ENCODE data around the gene DHRS7B.
A peak's percentile ranks its signal among the peaks of the same experiment; 100 is the strongest.
"Not testable (repeated sequence)": the region's sequence is repeated elsewhere in the genome, so short reads cannot be mapped to it uniquely, and the experiment has no call there.

DHRS7B gene

GRCh38 chr17:21210411-21211076 is 83.8 kb downstream of the DHRS7B start:
- no peak for DNase-seq (ENCODE audit: low read depth)

DNA sequence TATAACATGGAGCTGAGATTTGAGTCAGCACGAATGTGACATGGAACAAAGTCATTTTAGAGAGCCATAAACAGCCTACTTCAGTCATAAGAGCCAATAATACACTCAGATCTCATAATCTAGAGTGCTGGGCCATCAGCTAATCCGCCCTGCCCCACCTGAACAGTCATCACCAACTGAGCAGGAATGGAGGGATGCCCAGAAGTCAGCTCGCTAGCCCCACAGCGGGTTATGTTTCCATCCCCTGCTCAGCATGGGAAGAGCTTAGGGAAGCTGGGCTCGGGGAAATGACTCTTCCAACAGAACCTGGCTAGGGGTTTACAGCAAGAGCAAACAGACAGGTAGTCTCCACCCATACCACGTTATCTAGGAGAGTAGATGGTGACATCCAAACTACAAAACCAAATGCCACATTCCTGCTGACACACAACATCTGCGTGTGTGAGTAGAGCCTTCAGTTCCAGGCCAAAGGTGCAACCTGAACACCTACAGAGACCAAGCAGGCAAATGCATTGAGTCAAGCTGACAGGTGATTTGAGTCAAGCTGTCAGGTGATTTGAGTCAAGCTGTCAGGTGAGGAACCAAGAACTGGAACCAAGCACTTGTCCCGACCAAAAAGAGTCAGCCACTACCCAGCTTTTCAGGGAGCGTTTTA is 85.2 kb downstream of the DHRS7B start:
- DNase-seq (ENCODE audit: low read depth): no peak

GRCh38 chr17:21212826-21213637 is 86.3 kb downstream of the DHRS7B start:
- no peak for DNase-seq (ENCODE audit: low read depth)

- no peak for DNase-seq (ENCODE audit: low read depth)
These were observed 86.9 kb downstream of the DHRS7B start for GRCh38 chr17:21213638-21214014.

DNA sequence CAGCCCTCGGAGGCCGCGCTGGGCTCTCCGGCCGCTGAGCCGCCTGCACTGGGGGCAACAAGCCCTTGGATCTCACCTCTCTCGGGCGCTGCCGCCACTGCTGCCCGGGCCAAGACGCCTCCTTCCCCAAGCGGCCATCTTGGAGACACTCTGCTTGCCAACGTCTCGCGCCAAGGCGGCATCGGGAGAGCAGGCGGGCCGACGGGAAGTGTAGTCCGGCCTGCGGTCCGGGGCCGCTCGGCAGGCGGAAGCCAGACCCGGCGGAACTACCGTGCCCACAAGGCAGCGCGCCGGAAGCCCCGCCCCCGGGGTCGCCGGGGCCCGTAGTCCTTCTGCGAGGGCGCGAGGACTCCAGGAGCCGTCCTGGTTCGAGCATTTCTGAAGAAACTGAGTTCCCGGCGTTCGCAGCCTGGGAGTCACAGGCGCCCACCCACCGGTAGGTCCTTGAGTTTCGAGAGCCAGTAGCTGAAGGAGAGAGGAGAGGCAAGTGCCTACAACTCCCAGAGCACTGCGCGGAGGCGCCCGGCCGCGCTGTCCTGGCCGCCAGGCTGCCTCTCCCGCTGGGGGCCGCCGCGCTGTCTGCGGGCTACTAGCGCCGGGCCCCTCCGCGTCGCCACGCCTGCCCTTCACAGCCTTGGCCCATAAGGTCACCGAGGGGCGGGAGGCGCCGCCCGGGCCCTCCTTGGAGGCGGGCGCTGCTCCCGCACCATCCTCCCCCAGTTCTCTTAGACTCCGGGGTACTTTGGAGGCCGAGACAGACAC is 87.4 kb downstream of the DHRS7B start, which contains the start of gene TMEM11:
Gene TMEM11, minus strand, starts transcription at position 147 of the 762 bp plus-strand sequence. Its CDS starts 9 bp downstream, at position 138.
- peak; percentile 91 for DNase-seq (ENCODE audit: low read depth)

- DNase-seq (ENCODE audit: low read depth): no peak
These were observed 88.2 kb downstream of the DHRS7B start for GRCh38 chr17:21214777-21215541.

DNA sequence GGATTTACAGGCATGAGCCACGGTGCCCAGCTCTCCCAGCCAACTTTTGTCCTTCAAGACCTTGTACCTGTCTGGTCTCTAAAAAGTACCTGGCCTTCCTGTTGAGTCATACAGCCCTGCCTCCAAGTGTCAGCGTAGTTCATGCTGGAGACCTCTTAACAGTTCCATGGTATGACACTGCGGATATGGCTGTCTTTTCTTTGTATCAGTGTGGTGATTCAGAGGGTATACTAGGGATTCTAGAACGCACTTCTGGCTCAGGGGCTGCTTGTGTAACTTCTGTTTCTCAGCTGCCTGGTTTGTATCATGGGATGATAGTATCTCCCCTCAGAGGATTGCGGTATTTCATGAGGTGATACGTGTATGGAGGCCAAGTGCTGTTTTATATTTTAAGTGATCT is 89.2 kb downstream of the DHRS7B start:
- no peak for DNase-seq (ENCODE audit: low read depth)

DNA sequence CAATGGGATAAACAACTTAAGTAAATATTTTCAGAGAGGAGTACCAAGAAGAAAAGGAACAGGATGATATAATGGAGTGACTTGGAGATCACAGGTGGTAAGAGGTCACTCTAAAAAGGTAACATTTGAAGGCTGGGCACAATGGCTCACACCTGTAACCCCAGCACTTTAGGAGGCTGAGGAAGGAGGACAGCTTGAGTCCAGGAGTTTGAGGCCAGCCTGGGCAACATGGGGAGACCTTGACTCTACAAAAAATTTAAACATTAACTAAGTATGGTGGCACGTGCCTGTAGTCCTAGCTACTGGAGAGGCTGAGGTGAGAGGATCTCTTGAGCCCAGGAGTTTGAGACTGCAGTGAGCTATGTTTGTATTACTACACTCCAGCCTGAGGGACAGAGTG is 90.6 kb downstream of the DHRS7B start:
- no peak for DNase-seq (ENCODE audit: low read depth)

GRCh38 chr17:21218101-21218500 is 91.3 kb downstream of the DHRS7B start:
- no peak for DNase-seq (ENCODE audit: low read depth)

GRCh38 chr17:21218831-21219380 is 92.1 kb downstream of the DHRS7B start:
- no peak for DNase-seq (ENCODE audit: low read depth)

DNA sequence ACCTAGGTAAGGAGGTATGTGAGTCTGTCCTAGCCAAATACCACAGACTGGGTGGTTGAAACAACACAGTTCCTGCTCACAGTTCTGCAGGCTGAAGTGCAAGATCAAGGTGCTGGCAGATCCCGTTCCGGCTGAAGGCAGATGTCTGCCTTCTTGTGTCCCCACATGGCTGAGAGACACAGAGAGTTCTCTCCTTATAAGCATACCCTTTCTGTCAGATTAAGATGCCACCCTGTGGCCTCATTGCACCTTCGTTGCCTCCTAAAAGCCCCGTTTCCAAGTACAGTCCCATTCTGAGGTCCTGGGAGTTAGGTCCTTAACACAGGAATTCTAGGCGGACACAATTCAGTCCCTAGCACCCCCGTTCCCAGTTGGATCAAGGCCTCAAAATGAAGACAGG is 96.3 kb downstream of the DHRS7B start:
- DNase-seq (ENCODE audit: low read depth): no peak

DNA sequence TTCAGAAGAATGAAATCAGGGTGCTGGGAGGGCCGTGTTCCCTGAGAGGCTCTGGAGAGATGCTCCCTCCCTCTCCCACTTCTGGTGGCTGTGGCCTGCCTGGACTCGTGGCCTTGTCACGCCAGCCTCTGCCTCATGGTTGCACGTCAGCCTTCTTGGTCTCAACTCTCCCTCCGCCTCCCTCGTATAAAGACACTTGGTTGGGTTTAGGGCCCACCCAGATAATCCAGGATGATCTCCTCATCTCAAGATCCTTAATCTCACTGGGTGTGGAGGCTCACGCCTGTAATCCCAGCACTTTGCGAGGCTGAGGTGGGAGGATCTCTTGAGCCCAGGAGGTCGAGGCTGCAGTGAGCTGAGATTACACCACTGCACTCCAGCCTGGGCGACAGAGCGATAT is 100.5 kb downstream of the DHRS7B start:
- DNase-seq (ENCODE audit: low read depth): not testable (repeated sequence)

DNA sequence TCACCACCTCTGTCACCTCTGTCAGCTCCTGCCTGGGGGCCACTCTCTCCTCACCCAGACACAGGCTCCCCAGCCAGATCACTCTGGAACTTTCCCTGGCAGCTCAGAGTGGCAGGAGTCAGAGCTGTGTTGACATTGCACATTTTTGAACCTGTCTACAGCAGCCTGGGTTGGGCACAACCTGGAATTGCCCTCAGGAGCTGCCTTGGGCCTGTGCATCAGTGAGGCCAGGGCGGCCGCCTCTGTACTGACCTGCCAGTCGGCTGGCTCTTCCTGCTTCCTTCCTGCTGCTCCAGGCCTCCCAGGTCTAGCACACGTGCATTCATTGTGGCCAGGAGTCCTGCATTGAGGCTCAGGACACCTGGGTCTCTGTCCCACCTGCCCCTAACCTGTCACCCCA is 101.3 kb downstream of the DHRS7B start:
- DNase-seq (ENCODE audit: low read depth): no peak

DNA sequence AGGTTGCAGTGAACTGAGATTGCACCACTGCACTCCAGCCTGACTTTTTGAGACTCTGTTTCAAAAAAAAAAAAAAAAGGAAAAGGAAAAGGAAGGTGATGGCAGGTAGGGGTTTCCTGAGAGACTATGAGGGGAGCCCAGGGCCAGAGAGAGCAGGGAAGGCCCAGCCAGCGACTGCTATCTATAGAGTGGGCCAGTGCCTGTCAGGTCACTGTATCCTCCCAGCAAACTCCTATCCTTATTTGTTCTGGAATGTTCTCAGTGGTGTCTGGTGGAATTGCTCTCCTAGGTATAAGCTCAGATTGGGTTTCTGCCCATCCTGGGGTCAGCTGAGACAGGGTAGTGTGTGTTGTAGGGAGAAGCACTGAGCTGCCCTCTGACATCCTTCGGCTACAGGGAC is 102.1 kb downstream of the DHRS7B start:
- no peak for DNase-seq (ENCODE audit: low read depth)

DNA sequence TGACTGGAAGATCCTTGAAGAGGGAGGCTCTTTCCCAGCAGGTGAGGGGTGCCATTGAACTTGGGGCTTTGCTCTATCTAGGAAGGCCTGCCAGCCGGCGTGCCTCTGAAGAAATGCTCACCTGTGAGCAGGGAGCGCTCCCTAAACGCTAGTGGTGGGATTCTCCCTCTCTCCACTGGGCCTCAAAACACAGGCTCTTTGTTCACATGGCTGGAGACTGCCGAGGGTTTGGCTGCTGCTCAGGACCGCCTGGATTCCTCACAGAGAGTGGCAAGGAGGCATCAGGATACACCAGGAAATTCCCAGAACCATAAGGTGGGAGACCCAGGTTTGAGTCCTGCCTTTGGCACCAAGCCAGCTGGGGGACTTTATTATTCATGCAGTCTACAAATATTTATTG is 104.8 kb downstream of the DHRS7B start:
- no peak for DNase-seq (ENCODE audit: low read depth)

- no peak for DNase-seq (ENCODE audit: low read depth)
These were observed 105.4 kb downstream of the DHRS7B start for GRCh38 chr17:21232033-21232749.

DNA sequence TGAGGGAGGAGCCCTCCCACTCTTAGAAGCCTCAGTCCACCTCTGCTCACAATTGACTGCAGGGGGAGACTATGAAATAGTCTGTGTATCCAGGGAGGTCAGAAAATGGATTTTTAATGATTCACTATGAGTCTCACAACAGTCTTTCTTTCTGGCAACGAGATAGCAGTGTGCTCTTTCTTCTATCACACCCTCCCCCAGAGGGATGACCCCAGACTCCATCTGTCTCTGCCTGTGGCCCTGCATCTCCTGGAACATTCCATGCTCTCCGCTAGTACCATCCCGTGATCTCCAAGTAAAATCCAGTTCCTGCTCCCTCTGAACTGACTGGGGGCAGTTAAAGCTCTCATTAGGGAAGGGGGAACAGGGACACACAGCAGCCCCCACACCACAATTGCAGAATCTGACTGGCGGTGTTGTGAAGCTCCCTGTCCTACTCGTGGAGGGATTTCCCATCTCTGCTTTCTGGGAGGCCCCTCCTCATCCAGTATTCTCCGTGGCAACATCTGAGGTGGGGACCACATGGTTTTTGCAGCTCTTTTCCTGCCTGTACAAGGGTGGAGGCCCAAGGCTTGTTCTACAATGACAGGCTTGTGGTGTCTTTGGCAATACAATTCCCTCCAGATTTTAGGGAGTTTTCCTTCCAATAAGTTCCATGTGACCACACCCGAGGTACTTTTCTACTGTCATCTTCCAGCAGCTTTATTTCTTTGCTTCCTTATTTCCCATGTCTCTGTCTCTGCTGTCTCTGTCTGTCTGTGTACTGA is 107.0 kb downstream of the DHRS7B start:
- DNase-seq (ENCODE audit: low read depth): no peak

- DNase-seq (ENCODE audit: low read depth): no peak
These were observed 109.2 kb downstream of the DHRS7B start for GRCh38 chr17:21235921-21236320.

DNA sequence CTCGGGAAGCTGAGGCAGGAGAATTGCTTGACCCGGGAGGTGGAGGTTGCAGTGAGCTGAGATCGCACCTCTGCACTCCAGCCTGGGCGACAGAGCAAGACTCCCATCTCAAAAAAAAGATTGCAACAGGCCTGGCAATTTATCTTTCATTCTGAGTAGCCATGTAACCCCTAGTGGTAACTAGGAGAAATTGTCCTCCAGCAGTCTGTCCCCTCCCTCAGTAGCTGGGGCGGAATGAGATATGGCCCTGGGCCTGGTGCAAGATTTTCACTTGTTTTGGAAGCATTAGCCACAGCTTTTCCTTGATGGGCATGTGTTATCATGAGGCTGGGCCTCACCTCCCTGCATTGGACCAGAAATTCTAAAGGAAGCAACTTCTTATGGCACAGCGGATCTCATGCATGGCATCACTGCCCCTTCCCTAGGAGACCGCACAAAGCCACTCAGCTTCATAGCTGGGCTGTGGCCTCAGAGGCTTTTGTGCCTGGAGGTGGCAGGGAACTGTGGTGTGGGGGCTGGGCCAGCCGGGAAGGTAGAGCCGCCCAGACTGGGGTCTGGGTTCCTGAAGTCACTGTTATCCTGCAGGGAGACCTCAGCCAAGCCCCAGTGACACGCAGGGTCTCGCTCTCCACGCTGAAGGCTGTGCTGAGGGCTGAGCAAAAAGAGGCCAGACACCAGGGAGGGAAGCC is 113.1 kb downstream of the DHRS7B start:
- no peak for DNase-seq (ENCODE audit: low read depth)

All from activated T-cell treated with anti-CD3 and anti-CD28 coated beads for 1 hour (primary cell).